Measurements from ENCODE around the gene BTRC.

The BTRC gene

DNA sequence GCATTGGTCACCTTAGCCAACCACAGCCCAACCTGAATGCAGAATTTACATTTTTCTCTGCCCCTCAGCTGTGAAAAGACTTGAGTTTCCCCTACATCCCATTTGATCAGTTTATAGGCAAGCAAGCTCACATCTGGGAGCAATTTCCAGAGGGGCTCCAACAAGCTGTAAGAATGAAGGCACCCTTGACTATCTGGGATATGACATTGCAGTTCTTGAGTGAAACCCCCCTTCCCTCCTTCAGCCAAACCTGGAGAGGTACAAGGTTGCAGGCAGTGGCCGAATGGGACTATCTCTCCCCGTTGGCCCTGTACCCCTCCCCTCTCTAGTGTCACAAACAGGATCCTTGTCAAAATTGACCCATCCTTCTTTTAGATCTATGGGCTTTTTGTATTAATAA, 203.6 kb downstream of the BTRC start:
- TF ChIP-seq POLR2A (IDR thresholded peaks at IDR 0.05; ENCODE audit: low read depth, low read length): no peak
- no peak for DNase-seq (ENCODE audit: insufficient read length, low spot score)
- FAIRE-seq: no peak

DNA sequence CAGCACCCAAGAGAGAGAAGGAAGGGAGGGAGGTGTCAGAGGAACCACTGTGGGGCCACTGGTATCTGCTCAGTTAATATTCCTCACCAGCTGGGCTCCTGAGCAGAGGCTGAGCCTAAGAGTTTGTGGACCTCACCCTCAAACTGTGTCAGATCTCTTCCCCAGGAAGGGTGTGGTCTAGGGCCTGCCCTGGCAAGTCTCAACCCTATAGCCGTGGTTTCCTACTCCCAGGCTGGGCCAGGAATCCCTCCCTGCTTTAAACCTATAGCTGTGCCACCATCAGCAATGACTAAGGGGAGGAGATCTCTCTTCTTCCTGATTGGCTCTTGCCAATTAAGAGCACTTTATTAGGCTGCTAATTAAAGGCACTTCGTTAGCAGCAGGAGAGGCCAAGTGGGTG, 204.2 kb downstream of the BTRC start:
- DNase-seq (ENCODE audit: insufficient read length, low spot score) (no peak), FAIRE-seq (no peak)
- TF ChIP-seq POLR2A (IDR thresholded peaks at IDR 0.05; ENCODE audit: low read depth, low read length): no peak

DNA sequence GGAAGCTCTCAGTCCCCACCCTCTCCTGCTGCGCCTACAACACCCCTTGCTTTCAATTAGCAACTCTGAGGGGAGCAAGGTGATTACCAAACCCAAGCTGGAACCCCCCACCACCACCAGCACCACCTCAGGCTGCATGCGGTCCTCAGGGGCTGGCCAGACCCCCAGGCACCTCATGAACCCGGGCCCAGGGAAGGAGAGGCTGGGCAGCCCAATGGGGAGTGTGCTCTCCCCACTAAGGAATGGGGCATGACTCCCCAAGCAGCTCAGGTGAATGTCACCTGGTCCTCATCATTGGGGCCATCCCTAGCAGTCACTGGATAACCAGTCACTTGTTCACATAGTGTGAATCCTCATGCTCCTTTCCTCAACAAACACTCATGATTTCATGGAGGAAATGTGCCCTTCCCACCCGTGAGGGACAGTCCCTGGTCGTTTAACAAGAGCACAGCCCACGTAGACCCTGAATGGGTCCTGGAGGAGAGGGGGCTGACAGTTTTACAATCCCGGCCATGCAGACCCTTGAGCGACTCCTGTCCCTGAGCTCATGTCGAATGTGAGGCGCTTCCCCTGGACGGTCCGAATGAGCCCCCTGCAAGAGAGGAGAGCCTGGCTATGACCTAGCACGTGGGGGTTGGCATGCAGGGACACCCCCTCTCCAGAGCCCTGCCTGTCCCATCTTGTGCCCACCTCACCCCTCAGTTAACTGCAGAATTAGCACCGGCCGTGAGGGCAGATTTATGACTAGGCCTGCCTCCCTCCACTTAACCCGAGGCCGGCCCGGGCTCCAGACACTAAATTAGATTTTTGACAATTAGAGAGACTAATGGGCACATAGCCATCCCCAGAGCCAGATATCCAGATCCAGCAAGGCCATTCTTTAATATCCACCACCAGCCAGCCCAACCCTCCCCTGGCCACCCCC, 205.0 kb downstream of the BTRC start:
- no peak for FAIRE-seq
- no peak for TF ChIP-seq POLR2A (IDR thresholded peaks at IDR 0.05; ENCODE audit: low read depth, low read length)
- DNase-seq (ENCODE audit: insufficient read length, low spot score): no peak

DNA sequence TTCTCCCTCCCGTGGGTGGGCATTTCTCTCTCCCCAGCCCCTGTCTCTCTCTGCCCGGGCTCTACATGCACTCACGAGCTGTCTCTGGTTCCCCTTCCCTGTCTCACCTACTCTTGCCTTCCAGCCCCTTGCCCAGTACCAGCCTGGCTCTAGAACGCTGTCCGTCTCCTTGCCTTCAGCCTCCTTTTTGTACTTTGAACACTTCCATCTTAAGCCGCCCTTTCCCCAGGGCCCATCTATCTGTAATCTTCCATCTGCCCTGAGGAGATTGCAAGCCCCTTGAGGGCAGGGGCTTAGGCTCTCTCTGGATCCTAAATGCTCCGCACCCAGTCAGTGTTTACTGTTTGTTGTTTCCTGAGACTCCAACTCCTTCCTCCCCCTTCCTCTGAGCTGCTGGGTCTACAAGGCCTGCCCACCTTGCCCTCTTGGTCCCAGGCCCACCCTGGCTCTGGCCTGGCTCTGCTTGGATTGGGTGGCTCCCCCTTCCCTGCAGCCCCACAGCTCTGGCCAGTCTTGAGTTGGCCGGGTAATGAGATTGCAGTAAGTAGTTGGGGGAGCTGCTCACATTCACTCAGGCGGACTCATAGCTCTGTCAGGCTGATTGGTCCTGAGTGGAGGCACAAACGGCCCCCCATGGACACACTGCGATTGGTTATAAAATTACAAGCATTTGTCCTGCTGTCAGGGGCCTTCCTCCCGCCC, 205.8 kb downstream of the BTRC start:
- no peak for TF ChIP-seq POLR2A (IDR thresholded peaks at IDR 0.05; ENCODE audit: low read depth, low read length)

DNA sequence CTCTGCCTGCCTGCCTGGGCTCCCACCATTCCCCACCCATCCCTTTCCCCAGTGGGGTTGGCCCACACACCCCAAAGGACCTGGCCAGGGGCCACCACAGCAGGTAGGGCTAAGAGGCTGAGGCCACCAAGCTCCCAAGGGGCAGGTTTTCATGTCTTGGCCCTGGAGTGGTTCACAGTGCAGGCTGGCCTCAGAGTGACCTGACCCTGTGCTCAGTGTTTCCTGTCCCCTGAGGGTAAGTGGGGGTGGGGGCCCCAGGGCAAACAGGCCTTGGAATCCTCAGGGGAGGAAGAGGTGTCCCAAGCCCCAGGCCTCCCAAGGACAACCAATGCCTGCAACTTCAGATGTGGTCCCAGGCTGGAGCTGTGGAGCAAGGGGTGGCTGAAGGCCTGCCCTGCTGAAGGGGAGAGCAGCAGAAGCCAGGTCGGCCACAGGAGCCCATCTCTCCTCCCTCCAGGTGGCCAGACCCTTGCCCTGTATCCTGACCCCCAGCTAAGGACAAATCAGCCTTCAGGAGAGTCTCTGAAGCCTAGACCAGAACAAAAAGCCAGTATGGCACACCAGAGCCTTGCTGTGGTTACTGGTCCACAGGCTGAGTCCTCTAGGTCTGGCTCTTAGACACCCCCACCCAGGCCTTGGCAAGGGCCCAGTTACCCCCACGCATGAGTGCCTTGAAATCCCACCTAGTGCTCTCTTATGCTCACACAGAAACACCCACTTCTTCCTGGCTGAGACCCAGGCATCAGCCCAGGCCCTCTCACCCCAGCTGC, 206.5 kb downstream of the BTRC start:
- FAIRE-seq (no peak), DNase-seq (ENCODE audit: insufficient read length, low spot score) (no peak)
- no peak for TF ChIP-seq POLR2A (IDR thresholded peaks at IDR 0.05; ENCODE audit: low read depth, low read length)

More for the DNA sequence above, 205.8 kb downstream of the BTRC start:
- no peak for DNase-seq (ENCODE audit: insufficient read length, low spot score)
- no peak for FAIRE-seq

DNA sequence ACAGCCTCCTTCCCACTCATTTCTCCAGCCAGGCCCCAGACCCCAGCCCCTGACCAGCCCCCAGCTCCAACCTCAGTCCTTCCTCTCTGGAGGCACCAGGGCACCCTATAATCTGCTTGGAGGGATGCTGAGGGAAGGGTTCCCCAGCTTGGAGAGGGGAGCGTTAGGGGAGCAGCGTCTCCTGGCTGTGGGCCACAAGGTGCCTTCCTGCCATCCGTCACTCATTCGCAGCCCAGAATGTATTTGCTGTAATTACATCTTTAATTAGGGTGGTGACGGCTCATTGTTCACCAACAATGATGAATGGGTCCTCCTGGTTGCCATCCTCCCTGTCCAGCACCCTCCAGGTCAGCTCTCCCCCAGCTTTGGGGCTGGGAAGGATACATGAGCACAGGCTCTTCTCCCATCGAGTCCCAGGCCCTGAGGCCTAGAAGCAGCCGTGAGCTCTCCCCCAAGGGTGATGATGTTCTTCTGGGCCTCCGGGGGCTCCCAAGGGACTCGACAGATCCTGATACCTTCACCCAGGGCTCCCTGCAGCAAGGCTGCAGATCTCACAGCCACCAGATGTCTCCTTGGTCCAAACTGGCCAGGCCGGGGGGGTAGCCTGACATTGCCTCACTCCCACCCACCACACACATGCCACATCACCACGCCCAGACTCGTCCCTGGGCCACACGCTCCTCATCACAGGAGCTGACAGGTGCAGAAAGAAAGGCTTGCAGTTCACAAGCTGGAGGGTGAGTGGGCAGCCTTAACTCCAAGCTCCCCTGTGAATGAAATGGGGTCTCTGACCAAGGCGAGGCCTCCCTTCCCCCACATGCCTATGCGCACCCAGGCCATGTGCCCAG, 207.3 kb downstream of the BTRC start:
- FAIRE-seq: no peak
- no peak for DNase-seq (ENCODE audit: insufficient read length, low spot score)

DNA sequence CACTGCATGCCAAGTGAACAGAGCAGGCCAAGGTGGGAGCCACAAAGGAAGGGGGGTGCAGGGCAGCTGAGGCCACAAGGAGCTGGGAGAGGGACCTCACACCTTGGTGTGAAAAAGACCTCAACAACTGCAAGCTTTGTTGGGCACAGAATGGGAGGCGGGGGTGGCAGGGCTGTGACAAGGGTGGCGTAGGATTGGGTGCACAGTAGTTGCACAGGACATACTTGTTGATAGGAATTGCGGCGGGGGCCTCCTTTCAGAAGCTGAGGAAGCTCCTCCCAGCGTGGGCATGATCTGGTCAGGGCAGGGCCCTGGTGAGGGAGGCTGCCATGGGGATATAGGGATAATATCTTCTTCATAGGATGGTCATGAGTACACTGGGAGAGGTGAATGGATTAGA, 208.3 kb downstream of the BTRC start:
- no peak for DNase-seq (ENCODE audit: insufficient read length, low spot score)
- no peak for TF ChIP-seq POLR2A (IDR thresholded peaks at IDR 0.05; ENCODE audit: low read depth, low read length)
- no peak for FAIRE-seq

More for the DNA sequence above, 207.3 kb downstream of the BTRC start:
- no peak for TF ChIP-seq POLR2A (IDR thresholded peaks at IDR 0.05; ENCODE audit: low read depth, low read length)

DNA sequence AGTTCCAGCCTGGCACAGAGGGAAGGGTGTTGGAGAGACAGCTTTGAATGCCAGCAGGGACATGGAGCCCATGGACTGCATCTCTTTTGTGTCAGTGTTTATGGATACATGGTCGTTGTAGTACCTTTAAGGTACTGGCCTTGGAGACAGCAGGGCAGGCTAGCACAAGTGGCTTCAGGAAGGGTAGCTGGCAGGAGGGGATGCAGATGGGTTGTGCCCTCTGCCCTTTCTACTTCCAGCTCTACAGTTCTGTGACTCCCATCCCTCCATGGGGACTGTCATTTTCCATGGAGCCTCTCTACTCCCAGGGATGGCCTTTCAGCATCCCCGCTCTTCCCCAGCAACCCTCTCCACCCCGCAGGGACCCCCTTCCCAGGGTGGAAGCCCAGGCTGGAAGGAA, 209.0 kb downstream of the BTRC start:
- FAIRE-seq (no peak), DNase-seq (ENCODE audit: insufficient read length, low spot score) (no peak)
- TF ChIP-seq POLR2A (IDR thresholded peaks at IDR 0.05; ENCODE audit: low read depth, low read length): no peak

DNA sequence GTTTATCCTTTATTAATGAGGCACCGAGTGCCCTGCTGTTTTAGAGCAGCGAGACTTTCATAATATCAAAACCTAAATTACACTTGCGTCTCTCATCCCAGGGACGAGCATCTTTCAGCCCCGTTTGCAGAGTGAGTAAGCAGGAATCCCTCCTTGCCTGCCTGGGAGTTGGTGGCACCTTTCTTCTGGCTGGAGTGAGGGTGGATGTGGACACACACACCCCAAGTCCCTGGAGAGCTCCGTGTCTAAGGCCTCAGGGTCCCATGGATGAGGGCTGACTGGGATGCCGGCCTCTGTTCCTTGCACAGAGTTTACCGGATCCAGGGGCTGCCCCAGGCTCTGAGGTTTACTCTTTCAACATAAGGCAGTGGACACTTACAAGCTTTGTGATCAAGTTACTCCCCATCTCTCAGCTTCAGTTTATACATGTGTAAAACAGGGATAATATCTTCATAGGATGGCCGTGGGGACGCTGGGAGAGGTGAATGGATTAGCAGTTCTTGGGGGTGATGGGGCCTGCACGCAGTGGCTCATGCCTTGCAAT, 209.6 kb downstream of the BTRC start:
- DNase-seq (ENCODE audit: insufficient read length, low spot score) (no peak), FAIRE-seq (no peak)
- TF ChIP-seq POLR2A (IDR thresholded peaks at IDR 0.05; ENCODE audit: low read depth, low read length): no peak

DNA sequence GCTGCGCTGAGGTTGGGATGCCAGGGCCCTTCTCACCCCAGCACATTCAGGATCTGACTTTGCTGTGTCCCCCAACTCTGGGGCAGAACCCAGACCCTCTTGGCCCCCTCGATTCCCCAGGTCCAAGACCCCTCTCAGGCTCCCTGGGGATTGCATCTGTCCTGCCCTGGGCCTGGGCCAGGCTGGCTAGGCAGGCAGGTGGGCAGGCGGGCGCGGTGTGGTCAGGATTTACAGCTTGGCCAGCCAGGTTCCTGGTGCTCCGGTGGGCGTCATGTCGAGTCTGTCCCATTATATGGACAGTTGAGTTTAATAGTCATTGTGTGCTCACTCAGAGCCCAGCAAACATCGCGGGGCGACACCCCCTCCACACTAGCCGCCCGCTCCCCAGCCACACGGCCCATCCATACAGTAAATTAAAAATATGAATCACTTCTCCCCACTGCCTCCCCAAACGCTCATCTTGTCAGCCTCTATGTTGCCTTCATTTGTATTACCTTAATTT, 210.6 kb downstream of the BTRC start:
- DNase-seq (ENCODE audit: insufficient read length, low spot score) (no peak), FAIRE-seq (no peak)
- TF ChIP-seq POLR2A (IDR thresholded peaks at IDR 0.05; ENCODE audit: low read depth, low read length): no peak

DNA sequence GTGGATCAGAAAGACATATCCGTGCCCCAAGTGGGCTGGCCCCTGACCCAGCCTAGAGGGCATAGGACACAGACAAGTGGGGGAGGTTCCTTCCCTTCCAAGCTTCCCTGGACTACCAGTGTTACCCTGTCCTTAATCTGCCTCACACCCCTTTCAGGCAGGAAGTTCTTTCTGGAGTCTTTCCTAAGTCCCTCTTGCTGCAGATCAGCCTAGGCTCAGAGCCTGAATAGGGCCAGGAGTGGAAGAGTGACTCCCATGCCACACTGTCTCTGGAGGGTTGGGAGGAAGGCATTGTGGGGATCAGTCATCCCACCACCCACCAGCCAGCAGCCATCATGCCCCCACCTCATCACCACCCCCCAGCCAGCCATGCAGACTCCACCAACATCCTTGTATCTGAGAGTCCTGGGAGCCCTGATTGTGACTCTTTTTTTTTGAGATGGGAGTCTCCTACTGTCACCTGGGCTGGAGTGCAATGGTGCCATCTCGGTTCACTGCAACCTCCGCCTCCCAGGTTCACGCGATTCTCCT, 211.5 kb downstream of the BTRC start:
- TF ChIP-seq POLR2A (IDR thresholded peaks at IDR 0.05; ENCODE audit: low read depth, low read length): no peak
- FAIRE-seq: no peak
- no peak for DNase-seq (ENCODE audit: insufficient read length, low spot score)

DNA sequence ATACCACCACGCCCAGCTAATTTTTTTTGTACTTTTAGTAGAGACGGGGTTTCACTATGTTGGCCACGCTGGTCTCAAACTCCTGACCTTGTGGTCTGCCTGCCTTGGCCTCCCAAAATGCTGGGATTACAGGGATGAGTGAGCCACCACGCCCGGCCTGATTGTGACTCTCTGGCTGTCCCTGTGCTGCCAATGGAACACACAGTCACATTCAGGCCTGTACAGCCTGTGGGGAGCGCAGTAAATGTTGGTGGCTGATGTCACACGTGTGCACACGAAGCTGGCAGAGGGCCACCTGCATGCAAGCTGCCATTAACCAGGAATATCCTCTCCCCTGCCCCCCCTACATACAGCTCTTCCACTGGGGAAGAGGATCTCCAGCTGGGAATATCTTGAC, 212.0 kb downstream of the BTRC start:
- no peak for DNase-seq (ENCODE audit: insufficient read length, low spot score)
- no peak for FAIRE-seq
- no peak for TF ChIP-seq POLR2A (IDR thresholded peaks at IDR 0.05; ENCODE audit: low read depth, low read length)

Measured in H54 (cell line).